Upper lobe of left lung (tissue), 6 donors: Measurements from ENCODE around the gene KCNQ2. TPM values are rescaled to one million over a fixed set of nuclear protein-coding genes. Genes with fewer than 3 reads are reported as not detected.

ENCODE experiments used
- ATAC-seq, 2 donors: fragments of 200-7000 bp; cut with Tn5 transposase; one replicate each; pipeline ENCODE4 v1.9.1; 2022; ENCODE audit warnings: mild to moderate bottlenecking in 2 of 2, moderate library complexity in 2 of 2; ENCODE audit not compliant: low FRiP score in 2 of 2
- DNase-seq, 2 donors: peaks; one replicate each; pipeline ENCODE4 v3.0.0-alpha.2; 2019 to 2020
- H3K27ac ChIP-seq, 4 donors: fragments of 200-600 bp; sonication (generic); one replicate each; pipeline ENCODE4 v1.5.1; 2016 to 2019
- H3K27me3 ChIP-seq, 4 donors: fragments of 200-600 bp; sonication (generic); one replicate each; pipeline ENCODE4 v1.5.1; 2017 to 2019
- H3K36me3 ChIP-seq, 4 donors: fragments of 200-600 bp; sonication (generic); one replicate each; pipeline ENCODE4 v1.5.1; 2016 to 2019
- H3K4me1 ChIP-seq, 4 donors: fragments of 200-600 bp; sonication (generic); one replicate each; pipeline ENCODE4 v1.5.1; 2018 to 2019
- H3K4me3 ChIP-seq, 4 donors: fragments of 200-600 bp; sonication (generic); one replicate each; pipeline ENCODE4 v1.5.1; 2017 to 2019; ENCODE audit warnings: mild to moderate bottlenecking in 2 of 4, moderate library complexity in 1 of 4
- H3K9me3 ChIP-seq, 4 donors: fragments of 200-600 bp; sonication (generic); one replicate each; pipeline ENCODE4 v1.5.1; 2018 to 2019
- EP300 ChIP-seq, 4 donors: sonication (generic); formaldehyde crosslinking; IDR thresholded peaks; one replicate each; pipeline ENCODE4 v1.5.1; 2017; ENCODE audit warnings: antibody characterized with exemption in 4 of 4, control low read depth in 2 of 4
- POLR2A ChIP-seq, 4 donors: fragments of 450-650 bp; IDR thresholded peaks; one replicate each; pipeline ENCODE4 v1.5.1; 2016 to 2017; ENCODE audit warnings: antibody characterized with exemption in 4 of 4, mild to moderate bottlenecking in 2 of 4
- POLR2AphosphoS5 ChIP-seq, 2 donors: sonication (generic); formaldehyde crosslinking; IDR thresholded peaks; one replicate each; pipeline ENCODE4 v1.5.1; 2017; ENCODE audit warnings: antibody characterized with exemption in 2 of 2
- WGBS, 2 donors: methylation state at CpG; one replicate each; pipeline ENCODE4 v1.1.5; 2017 to 2018; 5-methylcytosine and 5-hydroxymethylcytosine counted together
- total RNA-seq, 6 donors: library from RNA; depleted of rRNA in 4 of 6; stranded (reverse); fragments of >200 nt in 4 of 6; gene quantifications; one replicate each; pipeline versions ENCODE4 v1.1.0 to v1.2.1, GENCODE V29; 2016 to 2021
- TF ChIP-seq, protein P1 (sequence below), 6 experiments: fragments of 450-650 bp in 4 of 6; fragments of 200-600 bp in 2 of 6; sonication (generic) in 2 of 6; IDR thresholded peaks; one replicate each; pipeline ENCODE4 v1.5.1; 2016 to 2019; ENCODE audit warnings: antibody characterized with exemption in 6 of 6
- donor health status: DM: no; HTN: no; CAD: no; lungs with moderate emphysema.
- donor health status: DM: no; HTN: yes; CAD: no; lungs with severe emphysema.

The KCNQ2 gene
- total RNA-seq, 6 donors from 2014 or later: 0.66 TPM; not detected in 5

DNA sequence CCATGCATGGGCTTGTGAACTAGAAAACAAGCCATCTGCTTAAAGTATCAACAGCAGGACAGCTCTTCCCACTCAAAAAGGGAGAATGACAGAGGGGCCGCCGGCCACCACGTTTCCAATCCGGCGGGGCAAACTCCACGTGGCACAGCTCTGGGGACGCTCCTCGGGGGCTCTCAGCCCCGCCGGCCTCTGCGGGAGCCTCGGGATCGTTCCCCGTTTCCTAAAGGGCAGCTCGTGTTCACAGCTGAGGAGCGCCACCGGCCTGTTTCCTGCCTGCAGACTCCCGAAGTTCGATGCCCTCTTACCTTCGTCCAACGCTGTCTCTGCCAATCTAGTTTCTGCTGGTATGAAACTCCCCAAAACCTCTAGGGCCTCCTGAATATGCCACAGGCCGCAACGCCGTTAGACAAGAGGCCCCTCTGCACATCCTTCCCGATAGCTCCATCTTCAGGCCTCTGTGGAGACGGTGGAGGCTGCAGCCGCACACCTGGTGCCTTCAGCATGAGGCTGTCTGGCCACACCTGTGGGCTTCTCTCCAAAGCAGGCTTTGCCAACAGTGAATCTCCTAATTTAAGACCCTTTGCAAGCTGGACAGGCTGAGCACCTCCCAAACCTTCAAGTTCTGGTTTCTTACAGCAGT, 46.5 kb downstream of the KCNQ2 start:
- 80 to 82% methylated on average over 15 to 26 of the region's 27 CpGs for WGBS, 2 donors
- peak in 1 of 2 donors; percentile 69 for DNase-seq
- no peaks in the 10 kb centered on the region for H3K9me3 ChIP-seq
- H3K4me3 ChIP-seq: no peak overlapping the region
- no peak for ATAC-seq
- no peaks in the 10 kb centered on the region for H3K36me3 ChIP-seq
- H3K27me3 ChIP-seq: no peaks in the 10 kb centered on the region
- H3K27ac ChIP-seq: no peak overlapping the region
- TF ChIP-seq POLR2AphosphoS5 (IDR thresholded peaks at IDR 0.05): no peak
- TF ChIP-seq EP300 (IDR thresholded peaks at IDR 0.05): no peak
- no peak for TF ChIP-seq POLR2A (IDR thresholded peaks at IDR 0.05)
- TF ChIP-seq, protein P1, sequence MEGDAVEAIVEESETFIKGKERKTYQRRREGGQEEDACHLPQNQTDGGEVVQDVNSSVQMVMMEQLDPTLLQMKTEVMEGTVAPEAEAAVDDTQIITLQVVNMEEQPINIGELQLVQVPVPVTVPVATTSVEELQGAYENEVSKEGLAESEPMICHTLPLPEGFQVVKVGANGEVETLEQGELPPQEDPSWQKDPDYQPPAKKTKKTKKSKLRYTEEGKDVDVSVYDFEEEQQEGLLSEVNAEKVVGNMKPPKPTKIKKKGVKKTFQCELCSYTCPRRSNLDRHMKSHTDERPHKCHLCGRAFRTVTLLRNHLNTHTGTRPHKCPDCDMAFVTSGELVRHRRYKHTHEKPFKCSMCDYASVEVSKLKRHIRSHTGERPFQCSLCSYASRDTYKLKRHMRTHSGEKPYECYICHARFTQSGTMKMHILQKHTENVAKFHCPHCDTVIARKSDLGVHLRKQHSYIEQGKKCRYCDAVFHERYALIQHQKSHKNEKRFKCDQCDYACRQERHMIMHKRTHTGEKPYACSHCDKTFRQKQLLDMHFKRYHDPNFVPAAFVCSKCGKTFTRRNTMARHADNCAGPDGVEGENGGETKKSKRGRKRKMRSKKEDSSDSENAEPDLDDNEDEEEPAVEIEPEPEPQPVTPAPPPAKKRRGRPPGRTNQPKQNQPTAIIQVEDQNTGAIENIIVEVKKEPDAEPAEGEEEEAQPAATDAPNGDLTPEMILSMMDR (IDR thresholded peaks at IDR 0.05): no peak
- H3K4me1 ChIP-seq: no peaks in the 10 kb centered on the region

DNA sequence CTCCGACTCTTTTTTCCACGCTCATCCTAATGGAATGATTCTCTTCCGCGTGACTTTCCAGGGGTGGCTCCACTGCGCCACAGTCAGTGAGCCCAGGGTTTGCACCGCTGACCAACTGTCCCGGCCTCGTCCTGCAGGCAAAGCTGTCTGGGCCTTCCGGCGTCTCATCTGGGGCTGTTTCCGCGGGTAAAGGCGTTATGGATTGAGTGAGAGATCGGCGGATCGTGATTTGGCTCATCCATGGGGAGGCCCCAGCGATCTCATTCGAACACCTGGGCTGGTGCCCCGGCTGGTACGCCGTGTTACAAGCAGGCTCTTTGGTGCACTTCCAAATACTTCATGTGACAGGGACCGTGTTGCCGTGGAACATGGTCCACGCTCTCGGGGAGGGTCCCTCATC, 47.8 kb downstream of the KCNQ2 start:
- Histone ChIP-seq H3K27me3 (no peaks in the 10 kb centered on the region), H3K4me3 (no peak overlapping the region), H3K27ac (no peak overlapping the region), H3K4me1 (no peaks in the 10 kb centered on the region), H3K9me3 (no peaks in the 10 kb centered on the region), H3K36me3 (no peaks in the 10 kb centered on the region)
- no peak for TF ChIP-seq POLR2A (IDR thresholded peaks at IDR 0.05)
- no peak for TF ChIP-seq POLR2AphosphoS5 (IDR thresholded peaks at IDR 0.05)
- no peak for TF ChIP-seq EP300 (IDR thresholded peaks at IDR 0.05)
- TF ChIP-seq, protein P1 (IDR thresholded peaks at IDR 0.05): no peak
- ATAC-seq: no peak
- WGBS, 2 donors: 92 to 94% methylated on average over 25 of the region's 25 CpGs
- DNase-seq: peak in 1 of 2 donors; percentile 44

- WGBS, 2 donors: 53 to 84% methylated on average over 3 to 21 of the region's 21 CpGs
- H3K9me3 ChIP-seq: no peaks in the 10 kb centered on the region
- no peaks in the 10 kb centered on the region for H3K27me3 ChIP-seq
- peak in 1 of 2 donors; percentile 54 for DNase-seq
- H3K4me1 ChIP-seq: no peaks in the 10 kb centered on the region
- H3K36me3 ChIP-seq: no peaks in the 10 kb centered on the region
- ATAC-seq: no peak
- H3K27ac ChIP-seq: no peak overlapping the region
- H3K4me3 ChIP-seq: no peak overlapping the region
- TF ChIP-seq POLR2AphosphoS5 (IDR thresholded peaks at IDR 0.05) (no peak), EP300 (IDR thresholded peaks at IDR 0.05) (no peak), POLR2A (IDR thresholded peaks at IDR 0.05) (no peak)
- TF ChIP-seq, protein P1 (IDR thresholded peaks at IDR 0.05): no peak
Observed at GRCh38 chr20:63423751-63424150, 48.7 kb downstream of the KCNQ2 start.

GRCh38 chr20:63422653-63423052, 49.8 kb downstream of the KCNQ2 start:
- Histone ChIP-seq H3K27me3 (no peaks in the 10 kb centered on the region), H3K4me3 (no peak overlapping the region), H3K9me3 (no peaks in the 10 kb centered on the region), H3K4me1 (no peaks in the 10 kb centered on the region), H3K36me3 (no peaks in the 10 kb centered on the region), H3K27ac (no peak overlapping the region)
- 80 to 84% methylated on average over 15 to 24 of the region's 25 CpGs for WGBS, 2 donors
- peak in 1 of 2 donors; percentile 81 for DNase-seq
- no peak for ATAC-seq
- TF ChIP-seq EP300 (IDR thresholded peaks at IDR 0.05) (no peak), POLR2AphosphoS5 (IDR thresholded peaks at IDR 0.05) (no peak), POLR2A (IDR thresholded peaks at IDR 0.05) (no peak)
- TF ChIP-seq, protein P1 (IDR thresholded peaks at IDR 0.05): no peak

GRCh38 chr20:63421913-63422312, 50.5 kb downstream of the KCNQ2 start:
- Histone ChIP-seq H3K9me3 (no peaks in the 10 kb centered on the region), H3K36me3 (no peaks in the 10 kb centered on the region), H3K4me3 (no peak overlapping the region), H3K27me3 (no peaks in the 10 kb centered on the region), H3K27ac (no peak overlapping the region), H3K4me1 (no peaks in the 10 kb centered on the region)
- peak in 1 of 2 donors; percentile 16 for ATAC-seq
- WGBS, 2 donors: 80% methylated on average over 12 of the region's 17 CpGs; no CpG with 5 or more reads in 1 of the 2 donors
- TF ChIP-seq, protein P1 (IDR thresholded peaks at IDR 0.05): no peak
- TF ChIP-seq EP300 (IDR thresholded peaks at IDR 0.05) (no peak), POLR2A (IDR thresholded peaks at IDR 0.05) (no peak), POLR2AphosphoS5 (IDR thresholded peaks at IDR 0.05) (no peak)
- DNase-seq: peak in 1 of 2 donors; percentile 75
